Measurements from ENCODE around the gene CDH15. TPM values are rescaled to one million over a fixed set of nuclear protein-coding genes. Genes with fewer than 3 reads are reported as not detected.

The CDH15 gene
- total RNA-seq, 1 experiment from 2014 or later, result 0.37 TPM

DNA sequence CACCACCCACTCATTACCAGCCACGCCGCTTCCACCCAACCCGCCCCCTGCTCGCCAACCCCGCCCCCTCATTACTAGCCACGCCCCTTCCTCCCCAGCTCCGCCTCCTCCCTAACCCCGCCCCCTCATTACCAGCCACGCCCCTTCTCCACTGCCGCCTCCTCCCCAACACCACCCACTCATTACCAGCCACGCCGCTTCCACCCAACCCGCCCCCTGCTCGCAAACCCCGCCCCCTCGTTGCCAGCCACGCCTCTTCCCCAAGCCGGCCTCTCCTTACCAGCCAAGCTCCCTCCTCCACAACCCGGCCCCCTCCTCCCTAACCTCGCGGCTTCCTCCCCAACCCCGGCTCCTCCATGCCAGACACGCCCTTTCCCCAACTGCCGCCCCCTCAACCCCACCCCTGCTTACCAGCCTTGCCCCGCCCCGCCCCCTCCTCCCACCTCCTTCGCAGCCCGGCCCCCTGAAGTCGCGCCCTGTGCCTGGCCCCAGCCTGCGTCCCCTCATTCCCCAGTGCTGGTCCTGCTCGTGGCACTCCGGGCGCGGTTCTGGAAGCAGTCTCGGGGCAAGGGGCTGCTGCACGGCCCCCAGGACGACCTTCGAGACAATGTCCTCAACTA lies 21.5 kb downstream of the CDH15 start:
- in situ Hi-C loops (cut with HindIII; ENCODE audit: low sequenced_read_pairs), result no loop called here
- peak; percentile 50 for DNase-seq (ENCODE audit: low spot score)

- in situ Hi-C loops (cut with HindIII; ENCODE audit: low sequenced_read_pairs), result no loop called here
- no peak for DNase-seq (ENCODE audit: low spot score)
Measured at GRCh38 chr16:89193576-89194293, 22.2 kb downstream of the CDH15 start.

- in situ Hi-C loops (cut with HindIII; ENCODE audit: low sequenced_read_pairs), result no loop called here
Measured at GRCh38 chr16:89194340-89195311, 23.1 kb downstream of the CDH15 start.

DNA sequence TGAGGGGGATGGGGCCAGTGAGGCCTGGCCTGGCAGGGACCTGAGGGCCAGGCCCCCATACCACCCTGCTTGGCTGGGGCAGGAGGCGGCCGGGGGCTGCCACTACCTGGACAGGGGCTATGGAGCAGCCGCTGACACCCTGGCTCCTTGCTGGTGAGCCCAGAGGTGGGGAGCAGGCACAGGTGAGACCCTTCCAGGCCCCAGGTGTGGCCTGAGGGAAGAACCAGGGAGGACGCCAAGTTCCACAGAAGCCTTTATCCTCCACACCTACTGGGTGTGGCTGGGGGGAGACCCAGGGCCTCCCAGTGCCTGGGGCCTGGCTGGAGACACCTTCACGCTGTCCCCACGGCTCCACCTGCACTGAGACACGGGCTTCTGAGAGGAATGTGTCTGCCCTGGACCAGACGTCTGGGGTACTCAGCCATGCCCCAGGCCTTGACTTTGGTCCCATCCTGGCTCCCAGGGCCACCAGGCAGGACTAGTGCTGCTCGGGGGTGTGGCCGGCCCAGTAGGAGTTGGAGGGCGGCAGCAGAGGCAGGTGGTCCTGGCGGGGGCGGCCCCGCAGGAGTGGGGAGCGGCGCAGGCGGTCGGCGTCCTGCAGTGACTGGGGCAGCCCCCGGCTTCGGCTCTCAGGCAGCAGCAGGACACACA lies 24.1 kb downstream of the CDH15 start:
- in situ Hi-C loops (cut with HindIII; ENCODE audit: low sequenced_read_pairs), result no loop called here
- no peak for DNase-seq (ENCODE audit: low spot score)

More at GRCh38 chr16:89194340-89195311, 23.1 kb downstream of the CDH15 start:
- no peak for DNase-seq (ENCODE audit: low spot score)

GRCh38 chr16:89197033-89197632 lies 25.6 kb downstream of the CDH15 start:
- peak; percentile 69 for DNase-seq (ENCODE audit: low spot score)
- in situ Hi-C loops (cut with HindIII; ENCODE audit: low sequenced_read_pairs), result no loop called here

DNA sequence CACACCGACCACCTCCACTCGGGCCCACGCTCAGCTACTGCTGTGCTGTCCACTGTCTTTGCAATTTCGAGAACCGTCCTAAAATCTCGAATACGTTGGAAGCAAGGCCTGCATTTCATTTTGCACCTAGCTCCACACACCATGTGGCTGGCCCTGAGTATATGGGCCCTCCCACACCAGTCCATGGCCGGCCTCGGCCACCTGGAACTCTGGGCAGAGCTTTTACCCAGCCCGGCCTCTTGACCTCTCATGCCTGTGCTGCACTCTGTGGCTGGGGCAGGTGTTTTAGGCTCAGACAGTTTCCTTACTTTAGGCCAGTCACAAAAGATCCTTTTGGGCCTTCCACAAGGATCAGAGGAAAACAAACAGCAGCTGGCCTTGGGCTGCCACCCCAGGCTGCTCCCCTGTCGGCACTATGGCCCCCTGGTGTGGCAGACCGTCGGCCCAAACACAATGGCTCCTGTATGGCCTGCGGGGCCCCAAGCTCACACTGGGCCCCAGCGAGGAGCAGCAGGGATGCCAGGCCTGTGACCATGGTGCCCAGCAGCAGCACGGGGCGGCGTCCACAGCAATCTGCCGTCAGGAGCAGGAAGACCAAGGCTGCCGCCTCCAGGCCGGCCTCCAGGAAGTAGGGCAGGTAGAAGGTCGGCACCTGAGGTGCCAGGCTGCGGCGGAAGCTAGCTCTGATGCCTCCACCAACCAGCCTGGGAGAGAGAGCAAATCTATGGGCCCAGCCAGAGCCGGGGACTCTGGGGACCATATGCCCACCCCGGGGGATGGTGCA lies 26.3 kb downstream of the CDH15 start:
- DNase-seq (ENCODE audit: low spot score), result no peak
- in situ Hi-C loops (cut with HindIII; ENCODE audit: low sequenced_read_pairs), result no loop called here

DNA sequence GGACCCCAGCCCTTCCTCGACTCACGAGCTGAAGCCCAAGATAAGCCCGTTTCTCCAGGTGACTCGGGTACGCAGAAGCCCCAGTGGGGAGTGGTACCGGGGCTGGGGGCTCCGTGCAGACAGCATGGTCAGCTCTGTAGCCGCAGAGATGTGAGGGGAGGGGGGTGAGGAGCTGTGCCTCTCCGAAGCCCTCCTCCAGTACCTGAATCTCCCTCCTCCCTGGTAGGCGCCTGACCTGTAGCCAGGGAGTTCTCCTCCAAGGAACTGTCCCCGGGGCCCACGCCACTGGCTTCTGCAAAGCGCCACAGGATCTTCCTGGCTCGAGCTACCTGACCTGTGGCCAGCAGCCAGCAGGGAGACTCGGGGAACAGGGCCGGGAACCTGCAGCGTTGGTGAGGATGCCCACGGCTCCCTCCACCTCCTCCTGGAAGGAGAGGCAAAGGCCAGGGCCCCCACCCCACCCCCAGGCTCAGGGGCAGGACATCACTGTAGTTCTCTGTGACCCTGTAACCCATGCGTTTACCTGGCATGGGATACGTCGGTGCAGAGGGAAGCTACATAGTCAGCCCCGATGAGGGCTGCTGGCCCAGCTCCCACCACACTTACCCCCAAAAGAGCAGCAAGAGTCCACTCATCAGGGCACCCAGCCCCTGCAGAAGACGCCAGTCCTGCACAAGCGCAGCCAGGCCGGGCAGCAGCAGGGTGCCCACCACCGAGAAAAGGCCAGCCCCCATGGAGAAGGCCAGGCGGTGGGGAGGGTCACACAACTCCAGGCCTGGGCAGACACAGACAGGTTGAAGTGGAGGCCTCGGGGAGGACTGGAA lies 27.1 kb downstream of the CDH15 start:
- in situ Hi-C loops (cut with HindIII; ENCODE audit: low sequenced_read_pairs), result no loop called here
- DNase-seq (ENCODE audit: low spot score), result peak; percentile 42

- DNase-seq (ENCODE audit: low spot score), result no peak
- in situ Hi-C loops (cut with HindIII; ENCODE audit: low sequenced_read_pairs), result no loop called here
Measured at GRCh38 chr16:89199241-89200123, 27.9 kb downstream of the CDH15 start.

GRCh38 chr16:89200124-89200849 lies 28.7 kb downstream of the CDH15 start, which contains the start of gene SLC22A31:
SLC22A31 (minus strand) TSS chr16:89200537; CDS start chr16:89200501, 36 bp downstream.
- DNase-seq (ENCODE audit: low spot score), result peak; percentile 30
- in situ Hi-C loops (cut with HindIII; ENCODE audit: low sequenced_read_pairs), result no loop called here

- in situ Hi-C loops (cut with HindIII; ENCODE audit: low sequenced_read_pairs), result no loop called here
- DNase-seq (ENCODE audit: low spot score), result no peak
Measured at GRCh38 chr16:89200850-89201411, 29.4 kb downstream of the CDH15 start.

DNA sequence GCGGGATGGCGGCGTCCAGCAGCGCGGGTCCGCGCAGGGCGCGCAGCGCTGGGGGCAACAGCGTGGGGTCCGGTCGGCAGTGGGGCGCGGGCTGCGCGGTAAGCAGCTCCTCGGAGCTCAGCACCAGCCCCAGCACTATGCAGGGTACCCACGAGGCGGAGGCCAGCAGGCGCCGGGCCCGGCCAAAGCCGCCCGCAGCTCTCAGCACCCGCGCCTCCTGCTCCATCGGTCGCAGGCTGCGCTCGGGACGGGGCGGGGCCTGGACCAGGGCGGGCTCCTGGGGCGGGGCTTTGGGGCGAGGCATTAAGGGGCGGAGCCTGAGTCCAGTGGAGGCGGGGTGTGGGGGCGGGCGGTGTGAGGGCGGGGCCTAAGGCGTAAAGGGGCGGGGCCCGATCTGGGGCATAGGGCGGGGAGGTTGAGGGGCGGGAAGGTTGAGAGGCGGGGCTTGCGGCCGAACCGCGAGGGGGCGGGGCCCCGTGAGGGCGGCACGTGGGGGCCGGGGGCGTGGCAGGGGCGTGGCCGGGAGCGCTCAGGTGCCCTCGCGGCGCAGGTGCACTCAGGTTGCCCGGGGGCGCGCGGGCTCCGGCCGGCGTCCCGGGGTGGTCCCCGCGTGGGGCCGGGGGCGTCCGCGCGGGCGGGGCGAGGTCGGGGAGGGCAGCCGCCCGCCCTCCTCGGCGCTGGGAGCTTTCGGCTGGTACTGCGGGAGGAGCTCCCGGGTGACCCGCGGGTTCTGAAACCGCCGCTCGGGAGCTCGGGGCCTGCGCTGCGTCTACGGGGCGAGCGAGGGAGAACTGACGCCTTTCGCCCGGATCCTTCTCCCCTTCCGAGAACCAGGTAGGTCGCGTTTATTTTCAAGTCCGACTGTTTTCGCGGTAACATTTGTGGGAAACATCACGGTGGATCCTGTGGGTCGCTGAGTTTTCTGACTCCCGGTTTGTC lies 30.2 kb downstream of the CDH15 start:
- DNase-seq (ENCODE audit: low spot score), result peak; percentile 95

GRCh38 chr16:89202422-89203215 lies 31.1 kb downstream of the CDH15 start:
- DNase-seq (ENCODE audit: low spot score), result no peak
- in situ Hi-C loops (cut with HindIII; ENCODE audit: low sequenced_read_pairs), result no loop called here

More for the DNA sequence above, 30.2 kb downstream of the CDH15 start:
- in situ Hi-C loops (cut with HindIII; ENCODE audit: low sequenced_read_pairs), result no loop called here

DNA sequence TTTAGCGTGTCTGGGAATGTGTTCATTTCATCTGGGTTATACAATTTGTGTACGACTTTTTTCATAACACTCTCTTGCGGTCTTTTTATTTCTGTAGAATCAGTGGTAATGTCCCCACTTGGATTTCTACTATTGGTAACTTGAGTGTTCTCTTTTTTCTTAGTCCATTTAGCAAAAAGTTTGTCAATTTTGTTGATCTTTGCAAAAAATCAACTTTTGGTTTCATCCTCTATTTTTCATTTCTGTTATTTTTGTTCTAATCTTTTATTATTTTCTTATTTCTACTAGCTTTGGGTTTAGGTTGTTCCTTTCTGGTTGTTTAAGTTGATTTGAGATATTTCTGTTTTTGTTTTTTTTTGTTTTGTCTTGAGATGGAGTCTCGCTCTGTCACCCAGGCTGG lies 36.4 kb downstream of the CDH15 start:
- DNase-seq (ENCODE audit: low spot score), result no peak
- in situ Hi-C loops (cut with HindIII; ENCODE audit: low sequenced_read_pairs), result no loop called here

Measured in G401 (cell line).